ENCODE measurements around the gene ITPK1.

Gene ITPK1

GRCh38 chr14:93040982-93041381 lies 74.7 kb downstream of the ITPK1 start:
- DNase-seq = no peak

GRCh38 chr14:93040443-93040842 lies 75.3 kb downstream of the ITPK1 start:
- DNase-seq = no peak

GRCh38 chr14:93039649-93040315 lies 75.9 kb downstream of the ITPK1 start:
- DNase-seq = no peak

- no peak for DNase-seq
Measured at GRCh38 chr14:93037351-93037750, 78.4 kb downstream of the ITPK1 start.

DNA sequence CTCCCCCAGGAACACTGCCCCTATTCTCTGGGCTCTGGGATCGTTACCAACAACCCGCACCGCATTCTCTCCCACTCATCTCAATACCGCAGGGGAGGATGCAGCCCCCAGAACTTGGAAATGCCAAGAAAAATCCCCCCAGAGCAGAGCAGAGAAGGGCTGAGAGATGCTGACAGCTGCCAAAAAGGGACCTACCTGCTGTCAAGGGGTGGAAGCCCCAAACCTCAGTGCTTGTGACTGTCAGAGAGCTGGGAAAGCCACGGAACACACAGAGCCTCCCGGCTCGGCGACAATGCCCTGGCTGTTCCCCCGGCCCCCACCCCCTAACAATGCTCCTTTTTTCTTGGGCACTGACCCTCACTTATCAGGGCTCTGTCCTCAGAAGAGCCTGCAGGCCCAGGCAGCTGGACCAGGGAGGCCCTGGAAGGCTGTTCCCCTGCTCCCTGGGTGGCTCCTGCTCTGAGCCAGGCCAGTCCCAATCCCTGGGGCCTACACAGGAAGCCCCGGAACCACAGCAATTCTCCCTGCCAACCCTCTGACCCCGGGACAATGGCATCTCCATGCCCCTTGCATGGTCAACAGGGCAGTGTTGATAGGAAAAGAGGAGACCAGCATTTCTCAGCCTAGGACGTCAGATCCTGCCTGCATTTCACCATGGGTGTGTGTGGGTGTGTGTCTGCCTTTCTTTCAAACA lies 78.9 kb downstream of the ITPK1 start:
- DNase-seq = no peak

GRCh38 chr14:93035917-93036651 lies 79.6 kb downstream of the ITPK1 start:
- no peak for DNase-seq

DNA sequence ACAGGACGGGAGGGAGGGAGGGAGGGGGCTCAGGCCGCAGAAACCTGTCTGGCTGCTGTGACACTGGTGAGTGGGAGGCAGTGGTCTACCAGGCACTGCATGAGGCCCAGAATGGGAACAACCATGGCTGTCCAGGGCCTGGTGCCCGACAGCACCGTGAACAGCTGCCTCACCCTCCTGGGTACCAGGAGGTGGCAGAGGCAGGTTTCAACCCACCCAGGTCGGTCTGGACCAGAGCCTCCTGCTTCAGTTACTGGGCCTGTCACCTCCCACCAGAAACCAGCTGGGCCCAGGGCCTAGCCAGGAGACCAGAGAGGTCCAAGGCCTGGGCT lies 80.2 kb downstream of the ITPK1 start:
- DNase-seq = no peak

DNA sequence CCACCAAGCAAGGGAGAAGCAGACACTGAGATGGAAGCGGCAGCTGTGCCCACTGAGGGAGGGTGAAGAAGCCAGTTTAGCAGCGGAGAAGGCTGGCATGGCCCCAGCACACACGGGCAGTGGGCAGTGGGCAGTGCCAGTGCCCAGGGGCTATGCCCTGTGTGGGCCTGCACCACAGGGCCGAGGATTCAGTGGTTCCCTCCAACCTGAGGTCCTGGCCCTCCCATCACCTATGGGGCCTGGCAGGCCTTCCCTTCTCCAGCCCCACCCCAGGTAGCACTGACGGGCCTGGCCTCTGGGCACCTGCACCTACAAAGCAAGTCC lies 81.1 kb downstream of the ITPK1 start:
- no peak for DNase-seq

- no peak for DNase-seq
Measured at GRCh38 chr14:93033983-93034670, 81.6 kb downstream of the ITPK1 start.

GRCh38 chr14:93033084-93033982 lies 82.4 kb downstream of the ITPK1 start:
- peak in 2 of 3 donors; percentile 37 to 48 for DNase-seq

GRCh38 chr14:93032421-93032936 lies 83.2 kb downstream of the ITPK1 start:
- peak; percentile 58 to 71 (median 71) for DNase-seq

DNA sequence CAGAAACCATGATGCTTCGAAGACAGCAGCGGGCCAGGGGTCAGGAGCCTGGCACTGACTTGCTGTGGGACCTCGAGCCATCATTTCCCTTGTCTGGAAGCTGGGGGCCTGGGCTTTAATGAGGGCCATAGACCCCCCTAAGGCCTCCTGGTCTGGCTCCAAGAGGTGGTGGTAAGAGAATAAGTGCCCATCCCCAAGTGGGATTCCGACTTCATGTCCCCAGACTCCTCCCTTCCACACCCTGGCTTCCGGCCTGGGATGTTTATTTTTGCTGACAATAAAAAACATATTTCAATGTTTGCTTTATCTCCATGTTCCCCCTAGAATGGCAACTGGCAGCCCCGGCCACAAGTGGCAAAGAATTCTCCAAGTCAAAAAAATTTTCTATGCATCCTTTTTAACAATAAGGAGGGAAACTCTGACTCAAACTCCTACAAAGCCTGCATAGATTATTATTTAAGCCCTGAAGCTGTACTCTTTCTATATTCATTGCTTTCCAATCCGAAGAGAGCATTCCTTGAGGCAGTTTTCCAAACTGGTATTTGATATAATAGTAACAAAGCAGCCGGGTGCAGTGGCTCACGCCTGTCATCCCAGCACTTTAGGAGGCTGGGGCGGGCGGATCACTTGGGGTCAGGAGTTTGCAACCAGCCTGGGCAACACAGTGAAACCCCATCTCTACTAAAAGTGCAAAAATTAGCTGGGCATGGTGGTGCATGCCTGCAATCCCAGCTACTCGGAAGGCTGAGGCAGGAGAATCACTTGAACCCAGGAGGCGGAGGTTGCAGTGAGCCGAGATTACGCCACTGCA lies 84.0 kb downstream of the ITPK1 start:
- DNase-seq = no peak

- no peak for DNase-seq
Measured at GRCh38 chr14:93030761-93031160, 85.0 kb downstream of the ITPK1 start.

DNA sequence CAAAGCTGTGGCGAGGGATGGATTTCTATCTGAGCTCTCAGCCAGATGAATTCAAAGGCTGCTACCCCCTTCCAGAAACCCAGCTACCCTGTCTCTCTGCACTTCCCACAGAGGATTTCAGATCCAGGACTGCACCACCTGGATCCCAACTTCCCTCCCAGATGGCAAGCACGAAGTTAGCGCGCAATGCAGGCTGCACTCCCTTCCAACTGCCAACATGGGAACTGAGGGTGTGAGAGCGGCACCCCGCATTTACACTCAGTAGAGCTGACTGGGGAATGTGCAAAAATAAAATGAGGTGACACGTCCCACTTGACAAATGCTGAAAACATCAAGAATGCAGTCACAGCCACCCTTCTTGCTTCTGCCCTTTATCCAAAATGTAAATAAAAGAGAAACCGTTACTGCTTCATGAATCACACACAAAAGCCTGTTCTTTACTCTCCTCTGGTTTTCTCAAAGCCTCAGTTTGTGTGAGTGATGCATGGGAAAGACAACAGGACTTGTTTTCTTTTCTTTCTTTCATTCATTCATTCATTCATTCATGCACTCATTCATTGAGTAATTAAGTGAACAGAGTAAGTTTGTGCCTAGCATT lies 85.7 kb downstream of the ITPK1 start:
- no peak for DNase-seq

DNA sequence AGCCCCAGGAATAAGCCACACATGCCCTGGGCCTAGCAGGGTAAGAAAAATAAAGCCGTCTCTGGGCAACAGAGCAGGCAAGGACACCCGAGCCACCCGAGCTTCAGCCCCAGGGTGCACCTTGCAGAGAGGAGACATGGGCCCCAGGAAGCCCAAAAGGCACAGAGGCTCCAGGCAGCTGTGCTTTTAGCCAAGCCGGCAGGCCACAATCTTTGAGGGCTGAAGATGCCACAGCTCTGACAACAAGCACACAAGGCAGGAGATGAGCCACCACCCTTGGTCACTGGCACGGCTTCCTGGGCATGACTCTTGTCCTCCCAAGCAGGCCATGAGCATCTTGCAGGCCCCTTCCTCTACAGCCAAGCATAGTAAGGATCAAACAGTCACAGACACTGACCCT lies 86.3 kb downstream of the ITPK1 start:
- no peak for DNase-seq

DNA sequence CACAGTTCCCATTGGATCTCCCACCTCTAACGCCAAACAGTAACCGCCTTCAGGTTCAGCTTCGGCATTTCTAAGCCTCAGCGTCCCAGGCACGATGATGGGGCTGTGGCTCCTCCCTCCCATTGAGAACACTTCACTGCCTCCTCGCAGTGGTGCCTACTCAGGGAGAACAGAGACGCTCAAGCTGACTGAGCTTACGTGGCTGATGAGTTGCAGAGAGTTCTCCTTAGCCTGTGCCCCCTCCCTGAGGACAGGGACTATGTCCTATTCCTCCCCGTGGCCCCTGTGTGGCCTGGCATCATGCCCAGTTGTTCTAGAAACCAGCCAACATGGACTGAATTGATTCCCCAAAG lies 87.0 kb downstream of the ITPK1 start:
- no peak for DNase-seq

- DNase-seq = no peak
Measured at GRCh38 chr14:93027810-93028723, 87.7 kb downstream of the ITPK1 start.

GRCh38 chr14:93026339-93026738 lies 89.4 kb downstream of the ITPK1 start:
- DNase-seq = no peak

- no peak for DNase-seq
Measured at GRCh38 chr14:93025055-93025454, 90.7 kb downstream of the ITPK1 start.

DNA sequence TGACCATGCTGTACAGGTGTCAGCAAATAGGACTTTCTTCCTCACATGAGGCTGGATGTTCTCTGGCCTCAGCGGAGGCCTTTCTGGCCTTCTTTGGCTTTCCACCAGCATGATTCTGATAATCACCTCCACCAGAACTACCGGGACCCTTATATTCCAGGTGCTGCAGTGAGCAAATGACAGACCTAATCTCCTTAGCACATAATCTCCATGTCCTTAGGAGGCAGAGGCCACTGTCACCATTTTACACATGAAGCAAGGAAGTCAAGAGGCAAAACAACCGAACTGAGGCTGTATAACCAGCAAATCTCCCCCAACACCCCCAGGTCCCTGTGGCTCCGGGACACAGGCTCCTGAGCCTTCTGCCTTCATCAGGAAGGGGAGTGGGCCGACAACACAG lies 91.2 kb downstream of the ITPK1 start:
- DNase-seq = no peak

Data from suppressor macrophage treated with lipopolysaccharide for 1 hour (primary cell).